Measurements from ENCODE around the gene QRICH2. TPM values are rescaled to one million over a fixed set of nuclear protein-coding genes. Genes with fewer than 3 reads are reported as not detected.

The QRICH2 gene
- total and polyA plus RNA-seq, 10 of the 15 experiments (the other 5 are each of a cell fraction or from before 2014, with no cell fraction given) = 0.04 to 0.72 (median 0.25) TPM

GRCh38 chr17:76252040-76252954 is 55.8 kb downstream of the QRICH2 start (continued):
- TF ChIP-seq ZNF592 (IDR thresholded peaks at IDR 0.05) = no peak
- TF ChIP-seq HDAC6 (IDR thresholded peaks at IDR 0.05; ENCODE audit: unreplicated experiment) = no peak
- TF ChIP-seq NFYB (IDR thresholded peaks at IDR 0.05; ENCODE audit: insufficient read depth, low read depth, low read length) = no peak
- no peak for TF ChIP-seq ZZZ3 (IDR thresholded peaks at IDR 0.05; ENCODE audit: control insufficient read depth, insufficient read length, low read depth)
- TF ChIP-seq SREBF2 (IDR thresholded peaks at IDR 0.05; ENCODE audit: low read length) = no peak
- no peak for TF ChIP-seq KLF5 (IDR thresholded peaks at IDR 0.05; ENCODE audit: partially characterized antibody)
- TF ChIP-seq SMAD1 (IDR thresholded peaks at IDR 0.05; ENCODE audit: low read depth, partially characterized antibody) = no peak
- no peak for TF ChIP-seq BCLAF1 (IDR thresholded peaks at IDR 0.05)
- no peak for TF ChIP-seq CHD4 (IDR thresholded peaks at IDR 0.05)
- TF ChIP-seq ATF7 (IDR thresholded peaks at IDR 0.05; ENCODE audit: low read depth) = peak; percentile 30; the same call in 1 of the 2 replicates
- TF ChIP-seq MEF2A (IDR thresholded peaks at IDR 0.05; ENCODE audit: insufficient read depth, low read depth, low read length) = no peak
- TF ChIP-seq TARDBP (IDR thresholded peaks at IDR 0.05; ENCODE audit: borderline replicate concordance) = no peak
- TF ChIP-seq HCFC1 (IDR thresholded peaks at IDR 0.05; ENCODE audit: low read length) = no peak
- no peak for TF ChIP-seq IRF5 (IDR thresholded peaks at IDR 0.05; ENCODE audit: borderline replicate concordance)
- TF ChIP-seq MTA2 (IDR thresholded peaks at IDR 0.05; ENCODE audit: low read depth) = 0 out of 2 replicates have a peak, but pooled peaks have one; percentile 14
- no peak for TF ChIP-seq EGR1 (IDR thresholded peaks at IDR 0.05; ENCODE audit: borderline replicate concordance in 1 of 2, low read depth in 2 of 2, low read length in 2 of 2)
- peak; percentile 34; the same call in 1 of the 2 replicates for TF ChIP-seq MLLT1 (IDR thresholded peaks at IDR 0.05)
- no peak for TF ChIP-seq SUZ12 (IDR thresholded peaks at IDR 0.05; ENCODE audit: unreplicated experiment)
- no peak for TF ChIP-seq ZBED1 (IDR thresholded peaks at IDR 0.05; ENCODE audit: borderline replicate concordance)
